PC-3 (cell line): ENCODE measurements around the gene TBC1D24. TPM values are rescaled to one million over a fixed set of nuclear protein-coding genes. Genes with fewer than 3 reads are reported as not detected.

Experiments
- ATAC-seq: fragments of 200-7000 bp; cut with Tn5 transposase; 2 replicates; pipeline ENCODE4 v1.9.1; 2020; ENCODE audit warnings: mild to moderate bottlenecking, moderate library complexity
- Bru-seq: library from RNA; stranded (reverse); fragments of 400-500 nt; gene quantifications from one replicate; lab custom pipeline; 2021; lab: Mats Ljungman, UMichigan
- BruChase-seq, 2 experiments: library from RNA; stranded (reverse); fragments of 400-500 nt; gene quantifications; one replicate each; lab custom pipeline; 2021; lab: Mats Ljungman, UMichigan
- BruUV-seq: library from RNA; stranded (reverse); fragments of 400-500 nt; replicated peaks from 2 replicates; lab custom pipeline; 2021; lab: Mats Ljungman, UMichigan
- CTCF ChIA-PET: fragments of 300-600 bp; sonication (Branson Sonifier 250); formaldehyde crosslinking; loops from one replicate; lab custom pipeline; 2022; ENCODE audit warnings: antibody characterized with exemption; lab: Charles Lee
- POLR2A ChIA-PET: fragments of 300-600 bp; sonication (Branson Sonifier 250); formaldehyde crosslinking; loops from one replicate; lab custom pipeline; 2022; ENCODE audit warnings: antibody characterized with exemption; ENCODE audit not compliant: unreplicated experiment; lab: Charles Lee
- DNase-seq: peaks from one replicate; pipeline ENCODE4 v3.0.0-alpha.2; 2015
- H2AFZ ChIP-seq: fragments of 300-600 bp; sonication (generic); 2 replicates; pipeline ENCODE4 v1.6.0; 2016; ENCODE audit warnings: antibody characterized with exemption, low read length
- H3F3A ChIP-seq: fragments of 300-600 bp; sonication (generic); one replicate; pipeline ENCODE4 v1.6.0; 2017; ENCODE audit warnings: antibody characterized with exemption, low read length, control low read depth, mild to moderate bottlenecking; ENCODE audit not compliant: unreplicated experiment
- H3K27ac ChIP-seq: fragments of 300-600 bp; sonication (generic); 2 replicates; pipeline ENCODE4 v1.5.1; 2016; ENCODE audit warnings: mild to moderate bottlenecking, low read length
- H3K27me3 ChIP-seq: fragments of 300-600 bp; sonication (generic); 2 replicates; pipeline ENCODE4 v1.6.1; 2016; ENCODE audit warnings: low read length, mixed read lengths
- H3K36me3 ChIP-seq: fragments of 300-600 bp; sonication (generic); 2 replicates; pipeline ENCODE4 v1.6.1; 2016; ENCODE audit warnings: low read depth, mixed run types, low read length, mixed read lengths
- H3K4me1 ChIP-seq: fragments of 300-600 bp; sonication (generic); 2 replicates; pipeline ENCODE4 v1.5.1; 2016; ENCODE audit warnings: low read length; ENCODE audit not compliant: insufficient read depth
- H3K4me2 ChIP-seq: fragments of 300-600 bp; sonication (generic); 2 replicates; pipeline ENCODE4 v1.6.0; 2016; ENCODE audit warnings: low read length
- H3K4me3 ChIP-seq: fragments of 300-600 bp; sonication (generic); 2 replicates; pipeline ENCODE4 v1.5.1; 2016; ENCODE audit warnings: mild to moderate bottlenecking, low read length, mixed read lengths
- H3K79me2 ChIP-seq: fragments of 300-600 bp; sonication (generic); 2 replicates; pipeline ENCODE4 v1.6.1; 2017; ENCODE audit warnings: low read length, mixed read lengths
- H3K9ac ChIP-seq: fragments of 300-600 bp; sonication (generic); 2 replicates; pipeline ENCODE4 v1.6.0; 2016; ENCODE audit warnings: mild to moderate bottlenecking, low read length
- H3K9me2 ChIP-seq: fragments of 300-600 bp; sonication (generic); replicated peaks from 2 replicates; pipeline ENCODE4 v1.6.1; 2016; ENCODE audit warnings: mixed run types, low read length, mixed read lengths
- H3K9me3 ChIP-seq: fragments of 300-600 bp; sonication (generic); 2 replicates; pipeline ENCODE4 v1.6.1; 2016; ENCODE audit warnings: low read length, mixed read lengths
- H4K20me1 ChIP-seq: fragments of 300-600 bp; sonication (generic); 2 replicates; pipeline ENCODE4 v1.6.1; 2016; ENCODE audit warnings: low read length, mixed read lengths
- CTCF ChIP-seq: fragments of 300-600 bp; sonication (generic); conservative IDR thresholded peaks from 2 replicates; pipeline ENCODE4 v1.5.1; 2017; ENCODE audit warnings: antibody characterized with exemption, low read depth, mild to moderate bottlenecking, low read length
- EZH2 ChIP-seq: fragments of 300-600 bp; sonication (generic); IDR thresholded peaks from one replicate; pipeline ENCODE4 v1.6.1; 2017; ENCODE audit warnings: antibody characterized with exemption, mild to moderate bottlenecking, low read length; ENCODE audit not compliant: unreplicated experiment
- EZH2phosphoT487 ChIP-seq: fragments of 300-600 bp; sonication (generic); IDR thresholded peaks from 2 replicates; pipeline ENCODE4 v1.6.1; 2018; ENCODE audit warnings: mild to moderate bottlenecking, antibody characterized with exemption, low read length, borderline replicate concordance
- intact Hi-C: fragments of 100-400 bp; cut with micrococcal nuclease; formaldehyde crosslinking; loops from 2 replicates; pipeline ENCODE4 v1.9.0; 2023
- long read RNA-seq: library from polyadenylated mRNA; unstranded; transcript quantifications from one replicate; pipeline ENCODE4 v2.0.0, GENCODE V29; 2021; ENCODE audit not compliant: unreplicated experiment
- total RNA-seq: library from RNA; depleted of rRNA; stranded (reverse); fragments of >200 nt; gene quantifications from 2 replicates; pipeline ENCODE4 v1.2.3, GENCODE V29; 2014; rRNA removed

Gene TBC1D24
- total RNA-seq (11.3 and 15.2 TPM in 2 replicates), Bru-seq, nascent RNA (percentile 46 among the genes with signal in this experiment), BruChase-seq, experiment 1, labeled RNA remaining after a 6-hour chase (percentile 67 among the genes with signal in this experiment), BruChase-seq, experiment 2, labeled RNA remaining after a 2-hour chase (percentile 62 among the genes with signal in this experiment)
- long read RNA-seq, full-length matches to known transcripts = 2 of 14 reads
- long read RNA-seq, partial matches to known transcripts = 11 of 14 reads
- long read RNA-seq, other reads (novel, unspliced or antisense) = 1 of 14 reads

DNA sequence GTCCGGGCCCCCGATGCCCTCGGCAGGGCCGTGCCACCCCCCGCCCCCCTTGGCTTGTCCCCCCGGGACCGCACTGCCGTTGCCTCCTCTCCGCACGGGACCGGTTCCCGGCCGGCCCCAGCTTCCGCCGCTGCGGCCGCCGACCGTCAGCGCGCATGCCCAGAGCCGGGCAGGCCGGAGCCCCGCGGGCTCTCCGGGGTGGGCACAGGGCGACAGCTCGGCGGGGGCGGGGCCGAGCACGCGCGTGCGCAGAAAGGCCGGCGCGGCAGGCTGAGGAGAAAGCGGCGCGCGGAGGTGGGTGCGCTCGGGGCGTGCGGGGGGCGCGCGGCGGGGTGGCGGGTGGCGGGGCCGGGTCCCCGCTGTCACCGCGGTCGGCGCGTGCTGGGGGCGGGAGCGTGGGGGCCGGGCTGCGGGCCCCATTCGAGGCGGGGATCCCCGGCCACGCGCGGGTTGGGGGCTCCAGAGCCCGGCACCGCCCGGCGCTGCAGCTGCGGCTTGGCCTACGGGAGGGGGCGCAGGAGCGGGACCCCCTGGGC lies at the start of gene TBC1D24:
Gene TBC1D24 (plus strand): TSS at position 251 of the 536 bp plus-strand sequence. CDS start 21,022 bp downstream, outside the sequence.
- Histone ChIP-seq H3K9ac (peak within 1 kb of the TSS; percentile 69), H3F3A (no peaks in the 10 kb centered on the region), H3K4me1 (no peaks in the 10 kb centered on the region; the same call in 1 of the 2 replicates), H3K4me2 (peak within 1 kb of the TSS; percentile 98), H4K20me1 (no peaks in the 10 kb centered on the region), H3K27me3 (no peaks in the 10 kb centered on the region), H3K4me3 (peak within 1 kb of the TSS; percentile 77), H3K9me2 (no peaks in the 10 kb centered on the region), H2AFZ (peak within 1 kb of the TSS; percentile 67), H3K79me2 (peaks cover 33% of the 10 kb centered on the region), H3K9me3 (no peaks in the 10 kb centered on the region), H3K36me3 (no peaks in the 10 kb centered on the region), H3K27ac (no peak within 1 kb of the TSS)
- POLR2A ChIA-PET = interaction anchor here (0.6 kb wide), 2 partner anchors 37 to 319 kb away, joined by 8 to 11 read pairs; partner anchors contain the start of gene TRAF7
- intact Hi-C loops = no loop called here
- DNase-seq = peak; percentile 83
- CTCF ChIA-PET = no interaction called here
- no peak for TF ChIP-seq EZH2
- TF ChIP-seq EZH2phosphoT487 = no peak
- no peak for TF ChIP-seq CTCF
- no TSS peak for BruUV-seq
- ATAC-seq = peak; percentile 70

- Histone ChIP-seq H4K20me1 (peaks cover 5% of the 10 kb centered on the region; the same call in 1 of the 2 replicates), H3F3A (no peaks in the 10 kb centered on the region), H2AFZ (no peak overlapping the region), H3K4me2 (no peak overlapping the region), H3K27me3 (no peaks in the 10 kb centered on the region), H3K36me3 (no peaks in the 10 kb centered on the region), H3K9me3 (no peaks in the 10 kb centered on the region), H3K79me2 (peaks cover 16% of the 10 kb centered on the region), H3K4me3 (no peak overlapping the region), H3K9ac (no peak overlapping the region), H3K4me1 (peaks cover 9% of the 10 kb centered on the region), H3K27ac (no peak overlapping the region), H3K9me2 (no peaks in the 10 kb centered on the region)
- POLR2A ChIA-PET = no interaction called here
- no peak for TF ChIP-seq EZH2
- TF ChIP-seq CTCF = no peak
- no peak for TF ChIP-seq EZH2phosphoT487
- ATAC-seq (no peak), DNase-seq (no peak)
- intact Hi-C loops = no loop called here
- no TSS peak for BruUV-seq
- CTCF ChIA-PET = no interaction called here
Measured at GRCh38 chr16:2425825-2426430, 49.0 kb upstream of the TBC1D24 start.
